GM10266 (cell line): ENCODE measurements around the gene RPTOR.

Experiments used
- DNase-seq: peaks from one replicate; pipeline ENCODE4 v3.0.0; 2012; ENCODE audit errors: extremely low spot score
- CTCF ChIP-seq: IDR thresholded peaks from 2 replicates; pipeline ENCODE4 v1.5.1; 2012; ENCODE audit warnings: mild to moderate bottlenecking, low read depth; ENCODE audit not compliant: control insufficient read depth, insufficient read depth; ENCODE audit errors: missing control alignments

The RPTOR gene

DNA sequence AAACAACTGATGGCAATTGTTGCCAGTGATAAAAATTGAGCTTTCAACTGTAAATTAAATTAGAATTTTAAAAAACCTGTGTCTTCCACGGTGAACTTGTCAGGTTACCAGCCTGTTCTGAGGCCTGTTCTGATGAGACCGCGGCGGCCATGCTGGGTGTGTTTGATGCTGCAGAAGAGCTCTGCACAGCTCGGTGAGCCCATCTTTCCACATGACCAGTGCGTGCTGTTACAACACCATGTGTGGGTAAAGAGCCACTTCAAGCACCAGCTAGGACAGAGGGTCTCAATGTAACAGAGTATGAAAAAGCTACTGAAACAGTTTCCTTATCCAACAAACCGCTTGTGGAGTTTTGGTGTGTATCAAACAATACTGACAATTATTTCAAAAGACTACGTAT lies 48.5 kb downstream of the RPTOR start:
- DNase-seq: no peak
- no peak for TF ChIP-seq CTCF

GRCh38 chr17:80594431-80595269 lies 50.0 kb downstream of the RPTOR start:
- TF ChIP-seq CTCF: no peak
- no peak for DNase-seq

DNA sequence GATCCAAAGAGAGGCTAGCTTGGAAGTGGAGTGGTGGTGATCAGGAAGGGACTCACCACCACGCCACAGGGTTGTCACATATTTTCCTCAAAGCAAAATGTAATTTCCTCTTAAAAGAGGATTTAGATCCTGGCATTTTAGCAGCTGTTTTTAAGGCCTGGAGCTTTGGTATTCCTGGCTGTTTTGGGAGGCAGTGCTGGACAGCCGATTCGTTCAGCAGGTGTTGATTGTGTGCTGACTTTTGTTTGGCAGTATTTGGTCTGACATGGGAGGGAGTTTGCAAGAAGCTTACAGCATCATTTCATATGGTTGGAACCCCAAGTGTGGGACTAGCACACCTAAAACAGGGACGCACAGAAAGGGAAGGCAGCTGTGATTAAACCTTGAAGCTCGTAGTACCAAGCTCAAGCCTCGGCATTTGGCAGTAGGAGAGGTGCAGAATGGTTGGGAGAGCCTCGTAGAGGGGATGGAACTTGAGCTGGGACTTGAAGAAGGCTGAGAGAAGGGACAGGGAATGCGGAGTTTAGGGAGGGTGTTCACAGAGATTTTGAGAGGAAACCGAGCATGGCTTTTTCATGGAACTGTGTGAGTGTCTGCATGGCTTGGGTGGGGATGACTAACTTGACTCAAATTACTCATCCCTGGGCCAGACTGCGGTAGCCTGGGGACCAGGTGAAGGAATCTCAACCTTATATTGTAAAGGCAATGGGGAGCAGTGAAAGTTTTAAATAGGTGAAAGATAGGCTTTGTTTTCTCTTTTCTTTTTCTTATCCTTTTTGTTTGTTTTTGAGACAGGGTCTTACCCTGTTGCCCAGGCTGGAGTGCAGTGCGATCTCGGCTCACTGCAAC lies 52.3 kb downstream of the RPTOR start:
- DNase-seq: no peak
- TF ChIP-seq CTCF: no peak

DNA sequence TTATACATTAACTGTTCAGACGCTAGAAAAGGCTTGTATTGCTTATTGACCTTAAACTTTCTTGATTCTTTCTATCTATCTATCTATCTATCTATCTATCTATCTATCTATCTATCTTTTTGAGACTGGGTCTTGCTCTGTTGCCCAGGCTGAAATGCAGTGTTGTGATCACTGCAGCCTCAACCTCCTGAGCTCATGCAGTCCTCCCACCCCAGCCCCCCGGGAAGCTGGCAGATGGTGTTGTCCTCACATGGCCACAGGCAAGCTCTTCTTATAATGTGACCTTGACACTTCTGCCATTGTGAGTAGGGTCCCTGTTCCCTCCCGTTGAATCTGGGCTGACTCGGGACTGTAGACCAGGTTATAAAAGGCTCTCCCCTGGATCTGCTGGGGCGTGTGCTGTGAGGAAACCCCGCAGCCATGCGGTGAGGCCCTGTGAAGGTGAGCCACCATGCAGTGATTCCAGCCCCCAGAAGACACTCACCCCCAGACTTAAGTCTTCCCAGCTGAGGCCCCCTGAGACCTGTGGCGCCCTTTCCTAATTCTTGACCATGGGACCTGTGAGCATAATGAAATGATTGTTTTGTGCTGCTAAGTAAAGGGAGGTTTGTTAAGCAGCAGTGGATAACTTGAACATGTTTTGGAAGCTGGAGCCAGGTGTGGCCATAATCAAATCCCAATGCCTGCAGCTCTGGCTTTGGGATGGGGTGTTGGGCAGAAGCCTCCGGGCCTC lies 54.3 kb downstream of the RPTOR start:
- TF ChIP-seq CTCF: no peak
- DNase-seq: no peak

GRCh38 chr17:80599546-80600305 lies 55.1 kb downstream of the RPTOR start:
- no peak for DNase-seq
- TF ChIP-seq CTCF: no peak

DNA sequence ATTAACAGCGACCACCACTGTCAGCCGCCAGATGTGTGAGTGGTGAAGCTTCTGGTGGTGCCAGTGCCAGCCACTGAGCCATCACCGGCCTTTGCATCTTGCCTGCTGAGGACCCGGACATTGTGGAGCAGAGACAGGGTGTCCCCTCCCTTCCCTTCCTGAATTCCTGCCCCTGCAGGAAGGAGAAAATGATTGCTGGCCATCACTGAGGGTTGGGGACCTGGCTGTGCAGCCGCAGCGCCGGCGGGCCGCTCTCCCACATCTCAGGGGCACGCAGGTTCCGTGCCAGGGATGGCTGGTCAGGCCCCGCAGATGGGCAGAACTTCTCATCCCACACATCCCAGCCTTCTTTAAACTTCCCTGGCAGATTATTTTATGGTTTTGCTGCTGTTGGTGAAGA lies 56.5 kb downstream of the RPTOR start:
- TF ChIP-seq CTCF: no peak
- no peak for DNase-seq
